ENCODE measurements around the gene TADA2A.
"Not testable (repeated sequence)": the region's sequence is repeated elsewhere in the genome, so short reads cannot be mapped to it uniquely, and the experiment has no call there.

TADA2A gene

GRCh38 chr17:37405522-37405921 is 1.2 kb upstream of the TADA2A start:
- DNase-seq: not testable (repeated sequence)

GRCh38 chr17:37405955-37406634 is 591 bp upstream of the TADA2A start:
- DNase-seq: no peak

- DNase-seq: not testable (repeated sequence)
Observed at GRCh38 chr17:37408145-37408479, 1.4 kb downstream of the TADA2A start.

- no peak for DNase-seq
Observed at GRCh38 chr17:37410357-37410756, 3.7 kb downstream of the TADA2A start.

- no peak for DNase-seq
Observed at GRCh38 chr17:37413875-37414519, 7.3 kb downstream of the TADA2A start.

- no peak for DNase-seq
Observed at GRCh38 chr17:37417852-37418251, 11.2 kb downstream of the TADA2A start.

- DNase-seq: no peak
Observed at GRCh38 chr17:37422971-37423625, 16.4 kb downstream of the TADA2A start.

- DNase-seq: no peak
Observed at GRCh38 chr17:37425268-37425667, 18.6 kb downstream of the TADA2A start.

- DNase-seq: no peak
Observed at GRCh38 chr17:37429039-37429438, 22.4 kb downstream of the TADA2A start.

GRCh38 chr17:37429453-37429852 is 22.8 kb downstream of the TADA2A start:
- no peak for DNase-seq

- DNase-seq: no peak
Observed at GRCh38 chr17:37430051-37430627, 23.5 kb downstream of the TADA2A start.

GRCh38 chr17:37432671-37433070 is 26.0 kb downstream of the TADA2A start:
- DNase-seq: no peak

- DNase-seq: no peak
Observed at GRCh38 chr17:37438141-37438540, 31.5 kb downstream of the TADA2A start.

- DNase-seq: no peak
Observed at GRCh38 chr17:37440424-37440823, 33.7 kb downstream of the TADA2A start.

- DNase-seq: not testable (repeated sequence)
Observed at GRCh38 chr17:37441369-37442014, 34.8 kb downstream of the TADA2A start.

- DNase-seq: no peak
Observed at GRCh38 chr17:37446027-37446426, 39.3 kb downstream of the TADA2A start.

- no peak for DNase-seq
Observed at GRCh38 chr17:37447641-37448040, 41.0 kb downstream of the TADA2A start.

- DNase-seq: no peak
Observed at GRCh38 chr17:37450112-37450511, 43.4 kb downstream of the TADA2A start.

- DNase-seq: not testable (repeated sequence)
Observed at GRCh38 chr17:37457801-37458200, 51.1 kb downstream of the TADA2A start.

- no peak for DNase-seq
Observed at GRCh38 chr17:37458805-37459204, 52.1 kb downstream of the TADA2A start.

- DNase-seq: no peak
Observed at GRCh38 chr17:37461668-37462067, 55.0 kb downstream of the TADA2A start.

GRCh38 chr17:37462492-37462891 is 55.8 kb downstream of the TADA2A start:
- no peak for DNase-seq

GRCh38 chr17:37463039-37463438 is 56.4 kb downstream of the TADA2A start:
- DNase-seq: no peak

All from retina (tissue), 1 donor.